Endothelial cell of umbilical vein (primary cell): ENCODE measurements around the gene TBC1D5. TPM values are rescaled to one million over a fixed set of nuclear protein-coding genes. Genes with fewer than 3 reads are reported as not detected.

ENCODE experiments used
- BruUV-seq: library from RNA; stranded (reverse); fragments of 400-500 nt; replicated peaks from 2 replicates; lab custom pipeline; 2021; lab: Mats Ljungman, UMichigan
- CTCF ChIA-PET: fragments of 300-600, 350-600 bp; sonication (Branson Sonifier 250); formaldehyde crosslinking; loops from one replicate; lab custom pipeline; 2021; ENCODE audit warnings: antibody characterized with exemption, inconsistent platforms; lab: Charles Lee
- POLR2A ChIA-PET: fragments of 300-600, 350-600 bp; sonication (Branson Sonifier 250); formaldehyde crosslinking; loops from one replicate; lab custom pipeline; 2021; ENCODE audit warnings: antibody characterized with exemption, inconsistent platforms; lab: Charles Lee
- DNase-seq: peaks from one replicate; pipeline ENCODE4 v3.0.0-alpha.2; 2011; ENCODE audit warnings: low read depth, low spot score
- FAIRE-seq: peaks from 2 replicates; lab custom pipeline; 2011; peaks lifted over from hg19 to GRCh38; lab: Jason Lieb, UNC
- H2AFZ ChIP-seq: 2 replicates; pipeline ENCODE4 v1.6.0; 2012; ENCODE audit warnings: low read depth, low read length, control low read depth, inconsistent platforms
- H3K27ac ChIP-seq: 2 replicates; pipeline ENCODE4 v1.5.1; 2011; ENCODE audit warnings: low read depth, mild to moderate bottlenecking, control low read depth, low read length, moderate library complexity; ENCODE audit not compliant: insufficient read depth
- H3K27me3 ChIP-seq, 2 experiments: 2 replicates each; pipeline versions ENCODE4 v1.6.0 to v1.6.1; 2011; ENCODE audit warnings: low read length in 2 of 2, mixed read lengths in 1 of 2; ENCODE audit not compliant: control insufficient read depth in 2 of 2, insufficient read depth in 2 of 2
- H3K36me3 ChIP-seq, 2 experiments: 2 replicates in 1 of 2; 3 replicates in 1 of 2; pipeline ENCODE4 v1.5.1; 2011; ENCODE audit warnings: low read length in 2 of 2, mild to moderate bottlenecking in 1 of 2, moderate library complexity in 1 of 2; ENCODE audit not compliant: control insufficient read depth in 2 of 2, insufficient read depth in 2 of 2; ENCODE audit errors: extremely low read depth in 1 of 2
- H3K4me1 ChIP-seq: 3 replicates; pipeline ENCODE4 v1.5.1; 2011; ENCODE audit warnings: mild to moderate bottlenecking, low read length; ENCODE audit not compliant: control insufficient read depth, insufficient read depth; ENCODE audit errors: extremely low read depth
- H3K4me2 ChIP-seq: 2 replicates; pipeline ENCODE4 v1.6.1; 2011; ENCODE audit warnings: low read length, control low read depth, mixed read lengths; ENCODE audit not compliant: insufficient read depth
- H3K4me3 ChIP-seq, 3 experiments: fragments of 200-600 bp in 1 of 3; sonication (generic), shearing (Covaris generic) in 1 of 3; replicated peaks in 1 of 3; 2 replicates each; pipeline ENCODE4 v1.5.1; 2011 to 2016; ENCODE audit warnings: control low read depth in 3 of 3, low read length in 3 of 3, mild to moderate bottlenecking in 2 of 3, inconsistent platforms in 1 of 3, low read depth in 1 of 3, moderate library complexity in 1 of 3; ENCODE audit not compliant: insufficient read depth in 1 of 3
- H3K79me2 ChIP-seq: 2 replicates; pipeline ENCODE4 v1.6.0; 2012; ENCODE audit warnings: low read length, inconsistent platforms; ENCODE audit not compliant: control insufficient read depth, insufficient read depth
- H3K9ac ChIP-seq: replicated peaks from 2 replicates; pipeline ENCODE3; 2011; ENCODE audit warnings: low read length, control low read depth; ENCODE audit not compliant: insufficient read depth; ENCODE audit errors: extremely low read depth
- H3K9me1 ChIP-seq: replicated peaks from 3 replicates; pipeline ENCODE4 v1.6.0; 2011; ENCODE audit warnings: mild to moderate bottlenecking, low read length; ENCODE audit not compliant: control insufficient read depth, insufficient read depth; ENCODE audit errors: extremely low read depth
- H3K9me3 ChIP-seq: replicated peaks from 2 replicates; pipeline ENCODE4 v1.5.1; 2012; ENCODE audit warnings: low read length, inconsistent platforms; ENCODE audit not compliant: control insufficient read depth, insufficient read depth
- H4K20me1 ChIP-seq: replicated peaks from 2 replicates; pipeline ENCODE3; 2011; ENCODE audit warnings: mild to moderate bottlenecking, low read length; ENCODE audit not compliant: control insufficient read depth, insufficient read depth; ENCODE audit errors: extremely low read depth
- CTCF ChIP-seq, 2 donors: IDR thresholded peaks; 1 replicate in 1 of 2; 2 replicates in 1 of 2; pipeline ENCODE4 v1.5.1; 2011; ENCODE audit warnings: low read length in 2 of 2, mild to moderate bottlenecking in 2 of 2, moderate library complexity in 2 of 2, control low read depth in 1 of 2, inconsistent platforms in 1 of 2, low read depth in 1 of 2; ENCODE audit not compliant: insufficient read depth in 1 of 2; ENCODE audit errors: extremely low read depth in 1 of 2
- EZH2 ChIP-seq: IDR thresholded peaks from 2 replicates; pipeline ENCODE4 v1.6.1; 2012; ENCODE audit warnings: borderline replicate concordance, low read depth, mild to moderate bottlenecking, moderate library complexity, low read length, inconsistent platforms; ENCODE audit not compliant: severe bottlenecking
- FOS ChIP-seq: IDR thresholded peaks from 2 replicates; pipeline ENCODE4 v1.6.1; 2011; ENCODE audit warnings: mild to moderate bottlenecking, low read length, moderate library complexity, borderline replicate concordance; ENCODE audit not compliant: insufficient read depth
- GATA2 ChIP-seq: IDR thresholded peaks from 2 replicates; pipeline ENCODE4 v1.7.0; 2011; ENCODE audit warnings: low read depth, mild to moderate bottlenecking, moderate library complexity, mixed read lengths, low read length; ENCODE audit not compliant: insufficient read length, insufficient read depth
- JUN ChIP-seq: IDR thresholded peaks from 2 replicates; pipeline ENCODE4 v1.6.1; 2011; ENCODE audit warnings: borderline replicate concordance, low read depth; ENCODE audit not compliant: insufficient read length, insufficient read depth
- MYC ChIP-seq: IDR thresholded peaks from one replicate; pipeline ENCODE4 v1.6.1; 2011; ENCODE audit warnings: mild to moderate bottlenecking, low read depth, low read length
- POLR2A ChIP-seq: IDR thresholded peaks from 2 replicates; pipeline ENCODE4 v1.6.1; 2012; ENCODE audit warnings: low read depth, mild to moderate bottlenecking, control low read depth, low read length
- POLR2AphosphoS5 ChIP-seq: IDR thresholded peaks from 2 replicates; pipeline ENCODE4 v1.6.1; 2012; ENCODE audit warnings: low read depth, mild to moderate bottlenecking, control low read depth, low read length, moderate library complexity; ENCODE audit not compliant: insufficient read depth
- dilution Hi-C: fragments of 300-500 bp; cut with MboI; formaldehyde crosslinking; loops from one replicate; pipeline ENCODE4 v1.15.0; 2019; ENCODE audit warnings: low sequenced_read_pairs; ENCODE audit not compliant: extremely low pct_ligation_motif_present
- intact Hi-C: fragments of 100-400 bp; cut with micrococcal nuclease; formaldehyde crosslinking; loops from one replicate; pipeline ENCODE4 v1.10.0; 2022
- polyA plus RNA-seq, 4 experiments: library from polyadenylated mRNA; depleted of rRNA in 3 of 4; stranded (reverse) in 3 of 4; unstranded in 1 of 4; fragments of >200 nt; gene quantifications; 2 replicates each; pipeline versions ENCODE4 v1.2.1 to v1.2.3, GENCODE V29; 2011 to 2012; ENCODE audit warnings: missing spikeins in 1 of 4
- total RNA-seq: library from RNA; stranded (reverse); gene quantifications from 2 replicates; pipeline ENCODE4 v1.2.3, GENCODE V29; 2021
- TF ChIP-seq, protein P1 (sequence below): IDR thresholded peaks from 2 replicates; pipeline ENCODE4 v1.6.1; 2011; ENCODE audit not compliant: insufficient read depth, insufficient read length

TBC1D5 gene
- total and polyA plus RNA-seq, 2 donors (not counting 3 experiments of a cell fraction or from before 2014, with no cell fraction given) = 17.5 to 44.7 TPM

DNA sequence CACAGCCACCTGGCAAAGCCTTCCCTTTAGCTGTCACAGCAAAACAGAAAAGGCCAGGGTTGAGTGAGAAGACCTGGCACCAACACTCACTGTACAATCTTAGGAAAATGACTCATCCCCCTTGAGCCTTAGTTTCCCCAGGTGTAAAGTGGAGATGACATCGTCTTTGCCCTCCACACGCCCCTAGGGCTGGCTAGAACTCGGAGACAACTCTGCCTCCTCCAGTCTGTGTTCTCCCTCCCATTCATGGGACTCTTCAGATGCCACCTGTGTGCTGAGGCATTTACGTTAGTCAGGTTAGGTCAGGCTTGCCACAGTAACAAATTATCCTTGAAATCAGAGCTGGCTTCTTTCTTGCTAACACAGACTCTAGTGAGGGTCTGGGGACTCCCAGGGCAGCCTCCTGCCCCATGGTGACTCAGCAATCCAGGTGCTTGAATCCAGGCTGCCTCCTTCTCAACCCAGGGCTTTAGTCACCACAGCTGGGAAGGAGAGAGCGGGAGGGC, 605.1 kb downstream of the TBC1D5 start:
- Histone ChIP-seq H3K27me3 (no peaks in the 10 kb centered on the region), H3K27ac (no peak overlapping the region), H3K9me3 (no peaks in the 10 kb centered on the region), H3K4me3 (no peak overlapping the region), H3K9me1 (no peaks in the 10 kb centered on the region), H2AFZ (no peak overlapping the region), H3K4me2 (no peak overlapping the region), H3K36me3 (no peaks in the 10 kb centered on the region), H3K9ac (no peak overlapping the region), H3K4me1 (no peaks in the 10 kb centered on the region), H4K20me1 (no peaks in the 10 kb centered on the region), H3K79me2 (no peaks in the 10 kb centered on the region)
- ChIA-PET POLR2A (no interaction called here), CTCF (interaction anchor here (0.9 kb wide), 1 partner anchor 309 kb away, joined by 3 read pairs; no protein-coding TSS in a partner anchor)
- no peak for DNase-seq
- BruUV-seq = no TSS peak
- FAIRE-seq = no peak
- intact Hi-C loops (no loop called here), dilution Hi-C loops (no loop called here)
- TF ChIP-seq JUN = peak; percentile 10
- TF ChIP-seq, protein P1, sequence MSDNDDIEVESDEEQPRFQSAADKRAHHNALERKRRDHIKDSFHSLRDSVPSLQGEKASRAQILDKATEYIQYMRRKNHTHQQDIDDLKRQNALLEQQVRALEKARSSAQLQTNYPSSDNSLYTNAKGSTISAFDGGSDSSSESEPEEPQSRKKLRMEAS = no peak

DNA sequence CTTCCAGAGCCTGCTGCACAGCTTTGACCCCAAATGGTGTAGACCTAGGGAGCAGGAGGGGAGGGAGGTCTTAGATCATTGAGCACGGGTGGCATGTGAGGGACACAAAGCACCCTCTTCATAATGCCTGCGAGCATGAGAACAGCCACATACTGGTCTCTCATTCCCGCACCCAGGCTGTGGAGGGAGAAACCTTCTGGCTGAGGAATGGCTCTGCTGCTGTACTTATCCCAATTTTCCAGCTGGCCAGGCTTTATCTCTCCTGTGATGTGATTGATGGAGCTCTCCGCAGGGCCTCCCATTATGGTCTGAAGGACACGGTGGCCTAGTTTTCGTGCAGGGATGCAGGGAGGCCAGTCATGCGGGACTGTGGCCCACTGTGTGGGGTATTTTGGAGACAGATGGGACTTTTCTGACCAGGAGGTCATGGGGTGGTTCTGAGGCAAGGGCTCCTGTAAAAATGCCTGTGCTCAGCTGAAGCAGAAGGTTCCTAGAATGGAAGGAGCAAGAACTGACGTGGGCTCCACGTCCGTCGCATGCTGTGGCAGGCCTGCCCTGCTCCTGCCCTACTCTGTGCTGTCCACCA, 606.2 kb downstream of the TBC1D5 start:
- Histone ChIP-seq H3K4me1 (no peaks in the 10 kb centered on the region), H3K9me3 (no peaks in the 10 kb centered on the region), H3K4me3 (no peak overlapping the region), H2AFZ (no peak overlapping the region), H4K20me1 (no peaks in the 10 kb centered on the region), H3K79me2 (no peaks in the 10 kb centered on the region), H3K4me2 (no peak overlapping the region), H3K36me3 (no peaks in the 10 kb centered on the region), H3K27ac (no peak overlapping the region), H3K9me1 (no peaks in the 10 kb centered on the region), H3K9ac (no peak overlapping the region), H3K27me3 (no peaks in the 10 kb centered on the region)
- TF ChIP-seq POLR2A = no peak
- TF ChIP-seq MYC = no peak
- TF ChIP-seq, protein P1 = no peak
- TF ChIP-seq JUN = no peak
- no peak for TF ChIP-seq CTCF (IDR thresholded peaks at IDR 0.05; ENCODE audit: extremely low read depth in 1 of 2, insufficient read depth in 1 of 2, low read depth in 1 of 2, low read length in 2 of 2)
- TF ChIP-seq GATA2 = no peak
- TF ChIP-seq FOS = no peak
- no peak for TF ChIP-seq EZH2
- no peak for TF ChIP-seq POLR2AphosphoS5
- FAIRE-seq (no peak), DNase-seq (no peak)
- dilution Hi-C loops = no loop called here
- intact Hi-C loops = no loop called here
- POLR2A ChIA-PET = no interaction called here
- CTCF ChIA-PET = no interaction called here
- no TSS peak for BruUV-seq
